Ectodermal cell (in vitro differentiated cells): ENCODE data around the gene KTN1.

Experiments used
- H3K27ac ChIP-seq: 2 replicates; pipeline ENCODE4 v1.7.0; 2013; ENCODE audit warnings: mild to moderate bottlenecking, low read depth, low read length; ENCODE audit not compliant: insufficient read depth, poor library complexity, severe bottlenecking
- H3K27me3 ChIP-seq: 2 replicates; pipeline ENCODE4 v1.7.0; 2013; ENCODE audit warnings: mild to moderate bottlenecking, low read length; ENCODE audit not compliant: insufficient read depth, control insufficient read depth, poor library complexity, severe bottlenecking
- H3K36me3 ChIP-seq: one replicate; pipeline ENCODE4 v1.7.0; 2013; ENCODE audit warnings: low read length; ENCODE audit not compliant: control insufficient read depth, insufficient read depth
- H3K4me1 ChIP-seq: one replicate; pipeline ENCODE4 v1.7.0; 2013; ENCODE audit warnings: low read length; ENCODE audit not compliant: control insufficient read depth, insufficient read depth
- H3K4me3 ChIP-seq: 2 replicates; pipeline ENCODE4 v1.7.0; 2013; ENCODE audit warnings: low read depth, low read length, control low read depth; ENCODE audit not compliant: insufficient read depth
- H3K9me3 ChIP-seq: 2 replicates; pipeline ENCODE4 v1.7.0; 2013; ENCODE audit warnings: mild to moderate bottlenecking, low read length, moderate library complexity; ENCODE audit not compliant: control insufficient read depth
- WGBS, 2 experiments: methylation state at CpG; one replicate each; pipeline ENCODE4 v1.1.7; 2013; ENCODE audit warnings: missing lambda C conversion rate in 2 of 2; 5-methylcytosine and 5-hydroxymethylcytosine counted together

Gene KTN1

DNA sequence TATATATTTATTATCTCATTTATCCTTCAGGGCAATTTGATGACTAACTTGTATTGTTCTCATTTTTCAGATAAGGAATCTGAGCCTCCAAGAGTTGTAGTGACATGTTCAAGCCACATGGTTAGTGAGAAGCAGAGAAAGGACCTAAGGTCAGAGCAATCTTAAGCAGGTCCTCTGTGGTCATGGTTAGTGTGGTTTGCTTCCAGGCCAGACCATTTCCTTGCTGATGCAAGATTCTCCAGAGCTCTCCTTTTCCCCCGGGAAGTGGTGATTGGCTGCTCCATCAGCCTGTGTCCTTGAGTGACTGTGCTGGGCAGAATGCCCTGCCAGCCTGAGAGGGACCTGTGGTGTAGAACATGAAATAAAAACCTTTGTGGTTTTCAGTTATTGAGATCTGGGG lies 141.3 kb downstream of the KTN1 start:
- Histone ChIP-seq H3K4me1 (no peaks in the 10 kb centered on the region), H3K4me3 (no peak overlapping the region), H3K27me3 (no peaks in the 10 kb centered on the region), H3K27ac (no peak overlapping the region), H3K36me3 (no peaks in the 10 kb centered on the region), H3K9me3 (no peaks in the 10 kb centered on the region)
- 84 to 97% methylated on average over 1 of the region's 1 CpG for WGBS, 2 experiments

DNA sequence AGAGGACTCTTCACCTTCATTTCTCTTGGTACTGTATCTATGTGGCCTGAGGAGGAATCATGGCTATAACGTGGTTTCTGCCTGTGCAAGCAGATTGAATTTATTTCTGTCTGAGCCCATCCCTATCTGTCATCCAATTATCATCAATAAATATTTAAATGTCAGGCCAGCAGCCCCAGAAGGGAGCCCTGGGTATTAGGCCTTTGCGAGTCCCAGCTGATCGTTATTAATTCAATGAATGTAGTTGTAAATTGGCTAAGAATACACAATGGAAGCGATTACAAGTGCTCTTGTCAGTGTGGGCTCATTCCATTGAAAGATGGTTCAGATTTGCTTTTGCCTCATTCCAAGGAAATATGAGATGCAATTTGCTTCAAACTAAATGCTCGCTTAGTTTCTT lies 142.0 kb downstream of the KTN1 start:
- WGBS, 2 experiments = 91 to 99% methylated on average over 5 of the region's 5 CpGs
- Histone ChIP-seq H3K4me1 (no peaks in the 10 kb centered on the region), H3K27me3 (no peaks in the 10 kb centered on the region), H3K4me3 (no peak overlapping the region), H3K27ac (no peak overlapping the region), H3K36me3 (no peaks in the 10 kb centered on the region), H3K9me3 (no peaks in the 10 kb centered on the region)

DNA sequence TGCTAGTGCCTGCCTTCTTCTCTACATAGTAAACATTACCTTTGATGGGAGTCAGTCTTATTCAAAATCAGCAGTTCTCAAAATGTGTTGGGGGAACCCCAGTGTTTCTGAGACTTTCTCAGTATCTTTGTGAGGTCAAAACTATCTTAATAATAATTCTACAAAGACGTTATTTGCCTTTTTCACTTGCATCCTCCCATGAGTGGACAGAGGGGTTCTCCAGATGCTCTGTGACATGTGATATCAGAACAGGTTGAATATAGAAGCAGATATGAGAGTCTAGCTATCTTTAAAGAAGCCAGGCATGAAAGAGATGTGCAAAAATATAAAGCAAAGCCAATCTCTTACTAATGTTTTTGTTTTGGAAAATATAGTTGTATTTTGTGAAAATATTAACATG lies 144.7 kb downstream of the KTN1 start:
- H3K27ac ChIP-seq = no peak overlapping the region
- no peak overlapping the region for H3K4me3 ChIP-seq
- WGBS, 2 experiments = 100% methylated on average over 1 of the region's 1 CpG
- no peaks in the 10 kb centered on the region for H3K4me1 ChIP-seq
- no peaks in the 10 kb centered on the region for H3K36me3 ChIP-seq
- no peaks in the 10 kb centered on the region for H3K9me3 ChIP-seq
- H3K27me3 ChIP-seq = no peaks in the 10 kb centered on the region

DNA sequence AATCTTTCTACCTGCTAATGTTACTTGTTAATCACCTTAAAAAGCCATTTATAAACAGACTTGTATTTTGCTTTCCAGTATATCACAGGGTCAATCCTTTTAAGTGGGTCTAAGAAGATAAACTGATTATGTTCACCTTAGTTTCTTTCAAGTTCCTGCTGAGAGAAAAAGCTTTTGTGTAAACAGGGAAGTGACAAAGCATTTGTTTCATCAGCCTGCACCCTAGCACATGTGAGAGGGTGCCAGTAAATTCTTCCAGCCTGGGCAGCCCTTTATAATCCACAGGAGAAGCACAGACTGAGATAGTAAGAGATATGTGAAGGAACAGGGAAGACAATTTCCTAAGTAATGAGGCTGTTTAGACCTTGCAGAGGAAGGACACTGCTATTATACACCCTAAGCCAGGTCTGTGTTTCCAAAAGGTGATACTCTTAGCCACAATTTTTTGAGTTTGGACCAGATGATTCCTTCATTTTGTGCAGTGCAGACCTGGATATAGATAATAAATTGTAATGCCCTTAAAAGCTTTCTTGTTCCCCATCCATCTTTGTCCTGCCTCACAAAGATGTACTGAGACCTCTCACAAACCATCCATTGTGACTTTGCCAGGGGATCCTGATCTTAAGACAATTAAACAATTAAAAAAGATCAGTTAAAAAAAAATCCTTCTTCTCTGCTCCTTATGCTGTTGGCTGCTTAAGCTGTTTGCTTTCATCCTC lies 150.7 kb downstream of the KTN1 start:
- H3K27ac ChIP-seq = no peak overlapping the region

DNA sequence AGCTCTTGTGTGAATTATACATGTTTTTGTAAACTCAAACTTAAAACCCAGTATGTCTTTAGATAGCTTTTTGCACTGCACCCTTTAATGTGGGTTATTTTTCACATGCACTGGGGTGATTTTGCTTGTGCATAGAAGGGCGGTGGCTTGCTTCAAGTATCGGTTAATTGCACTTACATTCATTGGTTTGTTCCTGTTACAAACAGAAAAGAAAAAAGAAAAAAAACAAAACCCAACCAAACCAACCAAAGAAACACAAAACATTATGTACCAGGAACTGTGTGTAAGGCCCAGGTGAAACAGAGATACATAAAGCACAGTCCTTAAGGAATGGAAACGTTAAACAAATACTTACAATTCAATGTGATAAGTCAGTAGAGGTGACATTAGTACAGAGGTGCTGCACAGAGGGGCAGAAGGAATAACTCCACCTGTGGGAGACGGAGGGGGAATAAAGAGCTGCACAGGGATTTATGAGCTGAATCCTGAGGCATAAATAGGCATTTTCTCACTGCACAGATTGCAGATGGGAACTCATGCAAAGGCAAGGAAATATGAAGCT lies 151.4 kb downstream of the KTN1 start:
- 82 to 94% methylated on average over 4 of the region's 4 CpGs for WGBS, 2 experiments
- Histone ChIP-seq H3K36me3 (no peaks in the 10 kb centered on the region), H3K9me3 (no peaks in the 10 kb centered on the region)

More for the DNA sequence above, 150.7 kb downstream of the KTN1 start:
- H3K27me3 ChIP-seq = no peaks in the 10 kb centered on the region
- no peaks in the 10 kb centered on the region for H3K9me3 ChIP-seq
- H3K4me3 ChIP-seq = no peak overlapping the region
- no peaks in the 10 kb centered on the region for H3K36me3 ChIP-seq
- H3K4me1 ChIP-seq = peaks cover 5% of the 10 kb centered on the region

DNA sequence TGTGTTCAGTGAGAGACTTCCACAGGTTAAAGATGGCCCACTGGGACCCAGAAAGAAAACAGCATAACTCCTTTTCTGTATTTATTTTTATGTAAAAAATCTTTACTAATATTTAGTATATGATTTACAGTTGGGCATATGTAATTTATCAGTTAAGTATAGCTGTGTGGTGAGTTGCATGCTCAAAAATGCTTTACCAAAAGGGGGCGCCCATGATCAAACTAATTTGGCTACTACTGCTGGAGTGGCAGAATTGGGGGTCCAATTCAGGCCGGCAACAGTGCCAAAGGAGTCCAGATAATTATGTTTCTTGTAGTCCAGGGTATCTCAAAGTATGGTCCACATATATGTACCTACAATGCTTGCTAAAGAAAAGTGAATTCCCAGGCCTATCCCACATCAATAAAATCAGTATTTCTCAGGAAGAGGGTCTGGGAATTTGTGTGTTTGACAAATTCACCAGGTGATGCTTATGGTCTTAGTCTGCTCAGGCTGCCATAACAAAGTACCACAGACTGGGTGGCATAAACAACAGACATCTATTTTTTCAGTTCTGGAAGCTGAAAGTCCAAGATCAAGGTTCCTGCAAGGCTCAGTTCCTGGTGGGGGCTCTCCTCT lies 152.0 kb downstream of the KTN1 start:
- 34 to 36% methylated on average over 2 of the region's 2 CpGs for WGBS, 2 experiments
- H3K27ac ChIP-seq = no peak overlapping the region
- H3K9me3 ChIP-seq = no peaks in the 10 kb centered on the region
- H3K4me1 ChIP-seq = peaks cover 5% of the 10 kb centered on the region
- no peak overlapping the region for H3K4me3 ChIP-seq
- no peaks in the 10 kb centered on the region for H3K36me3 ChIP-seq
- H3K27me3 ChIP-seq = no peaks in the 10 kb centered on the region

More for the DNA sequence above, 151.4 kb downstream of the KTN1 start:
- Histone ChIP-seq H3K4me1 (peaks cover 5% of the 10 kb centered on the region), H3K27me3 (no peaks in the 10 kb centered on the region), H3K4me3 (no peak overlapping the region), H3K27ac (no peak overlapping the region)

DNA sequence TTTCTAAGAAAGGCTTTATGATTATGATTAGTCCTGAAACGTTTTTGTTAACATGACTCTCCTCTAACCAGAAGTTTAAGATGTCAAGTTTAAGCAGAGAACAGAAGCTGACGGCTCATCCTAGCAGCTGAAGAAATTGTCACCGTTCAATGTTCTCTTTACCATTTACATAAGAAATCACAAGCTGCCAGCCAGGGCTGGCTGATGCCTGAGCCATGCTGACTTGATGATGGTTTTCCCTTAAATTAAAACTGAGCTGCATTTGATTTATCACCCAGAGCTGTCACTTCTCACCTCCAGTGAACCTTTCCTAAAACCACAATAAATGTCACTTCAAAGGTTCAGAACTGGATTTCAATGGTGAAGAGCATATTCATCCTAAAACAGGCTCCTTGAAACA lies 153.6 kb downstream of the KTN1 start:
- H3K27ac ChIP-seq = no peak overlapping the region
- 81 to 90% methylated on average over 3 of the region's 3 CpGs for WGBS, 2 experiments
- H3K4me1 ChIP-seq = peaks cover 5% of the 10 kb centered on the region

More for the DNA sequence above, 153.6 kb downstream of the KTN1 start:
- Histone ChIP-seq H3K4me3 (no peak overlapping the region), H3K27me3 (no peaks in the 10 kb centered on the region), H3K36me3 (no peaks in the 10 kb centered on the region), H3K9me3 (no peaks in the 10 kb centered on the region)
